ENCODE measurements around the gene ZFP36L2. TPM values are rescaled to one million over a fixed set of nuclear protein-coding genes. Genes with fewer than 3 reads are reported as not detected.

The ZFP36L2 gene
- total and polyA plus RNA-seq, 9 of the 15 experiments (the other 6 are each of a cell fraction or from before 2014, with no cell fraction given): 4.1 to 60.6 (median 20.3) TPM

DNA sequence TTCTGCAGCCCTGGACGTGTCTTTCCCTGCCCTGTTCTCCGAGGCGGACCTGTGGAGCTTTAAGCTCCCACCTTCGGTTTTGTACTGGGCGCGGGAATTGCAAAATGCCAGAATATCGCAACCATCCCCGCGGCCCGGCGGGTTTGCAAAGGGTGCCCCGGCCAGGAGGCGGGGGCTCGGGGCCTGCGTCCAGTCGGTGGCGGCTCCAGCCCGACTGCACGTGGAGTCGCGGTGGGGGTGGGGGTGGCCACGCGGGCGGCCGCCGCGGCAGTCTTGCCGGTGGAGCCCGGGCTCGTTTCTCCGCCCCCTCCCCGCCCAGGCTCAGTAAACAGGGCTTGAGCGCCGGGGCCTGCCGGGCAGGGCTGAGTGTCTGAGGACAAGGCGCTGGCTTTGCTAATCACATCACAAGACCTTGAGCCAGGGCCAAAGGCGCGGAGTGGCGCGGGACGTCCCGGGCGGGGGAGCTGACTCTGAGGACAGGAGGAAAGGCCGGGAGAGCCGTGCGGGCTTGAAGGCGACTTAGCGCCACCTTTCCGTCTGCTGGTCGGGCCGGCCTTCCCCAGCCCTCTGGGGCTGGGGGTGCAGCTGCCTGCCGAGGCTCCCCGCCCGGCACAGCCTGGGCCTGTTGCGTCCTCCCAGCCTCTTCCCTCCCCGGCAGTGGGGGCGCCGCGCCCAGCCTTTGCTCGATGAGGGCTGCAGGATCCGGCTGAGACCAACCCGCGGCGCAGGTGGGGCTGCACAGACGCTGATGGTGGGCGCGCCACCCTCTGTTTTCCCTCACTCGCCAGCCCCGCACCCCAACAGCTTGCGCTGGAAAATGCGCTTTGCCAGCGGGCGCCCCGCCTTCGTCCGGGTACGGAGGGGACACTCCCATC, 786 bp upstream of the ZFP36L2 start (continued):
- TF ChIP-seq E2F5 (CRISPR knock-in tag; IDR thresholded peaks at IDR 0.05) (0 out of 2 replicates have a peak, but pooled peaks have one; percentile 17), HNRNPH1 (optimal IDR thresholded peaks at IDR 0.05; ENCODE audit: low read depth, low read length) (no peak), MCM7 (IDR thresholded peaks at IDR 0.05) (no peak), POLR2G (IDR thresholded peaks at IDR 0.05; ENCODE audit: low read depth, low read length) (peak; percentile 64), ATF3 (IDR thresholded peaks at IDR 0.05) (no peak), ATF3 (CRISPR knock-in tag; conservative IDR thresholded peaks at IDR 0.05) (0 out of 2 replicates have a peak, but pooled peaks have one; percentile 30), ZNF175 (CRISPR knock-in tag; IDR thresholded peaks at IDR 0.05; ENCODE audit: low read depth) (no peak), PATZ1 (CRISPR knock-in tag; IDR thresholded peaks at IDR 0.05; ENCODE audit: borderline replicate concordance) (no peak), THRA (IDR thresholded peaks at IDR 0.05) (no peak), HNRNPUL1 (IDR thresholded peaks at IDR 0.05; ENCODE audit: low read length) (no peak), ID3 (CRISPR knock-in tag; IDR thresholded peaks at IDR 0.05) (no peak), ID3 (tag; IDR thresholded peaks at IDR 0.05) (no peak), AFF1 (IDR thresholded peaks at IDR 0.05; ENCODE audit: low read depth in 1 of 2, partially characterized antibody in 2 of 2) (no peak), ZNF24 (IDR thresholded peaks at IDR 0.05) (no peak)
- TF ChIP-seq, protein P1, sequence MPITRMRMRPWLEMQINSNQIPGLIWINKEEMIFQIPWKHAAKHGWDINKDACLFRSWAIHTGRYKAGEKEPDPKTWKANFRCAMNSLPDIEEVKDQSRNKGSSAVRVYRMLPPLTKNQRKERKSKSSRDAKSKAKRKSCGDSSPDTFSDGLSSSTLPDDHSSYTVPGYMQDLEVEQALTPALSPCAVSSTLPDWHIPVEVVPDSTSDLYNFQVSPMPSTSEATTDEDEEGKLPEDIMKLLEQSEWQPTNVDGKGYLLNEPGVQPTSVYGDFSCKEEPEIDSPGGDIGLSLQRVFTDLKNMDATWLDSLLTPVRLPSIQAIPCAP (CRISPR knock-in tag; IDR thresholded peaks at IDR 0.05; ENCODE audit: borderline replicate concordance): no peak

All from K562 (cell line).